GM23248 (cell line): ENCODE results near the gene CD52.

ENCODE experiments used
- EZH2 ChIP-seq: fragments of 200-600 bp; sonication (generic); IDR thresholded peaks from 2 replicates; pipeline ENCODE4 v1.6.1; 2018; ENCODE audit warnings: antibody characterized with exemption, mild to moderate bottlenecking; ENCODE audit not compliant: insufficient read depth, poor library complexity, severe bottlenecking
- EZH2phosphoT487 ChIP-seq: fragments of 200-600 bp; sonication (generic); IDR thresholded peaks from 2 replicates; pipeline ENCODE4 v1.6.1; 2018; ENCODE audit warnings: antibody characterized with exemption, moderate library complexity, mild to moderate bottlenecking, low read depth; ENCODE audit not compliant: insufficient read depth

GRCh38 chr1:26321315-26322041, 3.7 kb downstream of the CD52 start:
- TF ChIP-seq EZH2, result no peak
- no peak for TF ChIP-seq EZH2phosphoT487
